GM12878 (cell line): ENCODE data around the gene DDX23. TPM values are rescaled to one million over a fixed set of nuclear protein-coding genes. Genes with fewer than 3 reads are reported as not detected.
"Not testable (repeated sequence)": the region's sequence is repeated elsewhere in the genome, so short reads cannot be mapped to it uniquely, and the experiment has no call there.

Source experiments
- ATAC-seq: fragments of 200-7000 bp; cut with Tn5 transposase; 3 replicates; pipeline ENCODE4 v1.9.1; 2020; ENCODE audit warnings: mild to moderate bottlenecking, moderate library complexity
- BruUV-seq: library from RNA; stranded (reverse); fragments of 400-500 nt; replicated peaks from 2 replicates; lab custom pipeline; 2021; lab: Mats Ljungman, UMichigan
- CTCF ChIA-PET: fragments of 300-600 bp; sonication (Branson Sonifier 250); formaldehyde crosslinking; extraction: SDS; loops from one replicate; lab custom pipeline; 2021; ENCODE audit warnings: inconsistent platforms; lab: Yijun Ruan, JAX
- POLR2A ChIA-PET: fragments of 350-600 bp; formaldehyde crosslinking; extraction: SDS; loops from one replicate; lab custom pipeline; 2021; ENCODE audit warnings: inconsistent platforms; lab: Charles Lee
- RAD21 ChIA-PET: fragments of 300-600 bp; sonication (Branson Sonifier 250); formaldehyde crosslinking; loops from one replicate; lab custom pipeline; 2023; ENCODE audit warnings: antibody characterized with exemption; ENCODE audit not compliant: unreplicated experiment; lab: Charles Lee
- SMC1A ChIA-PET: fragments of 300-600 bp; sonication (Branson Sonifier 250); formaldehyde crosslinking; loops from one replicate; lab custom pipeline; 2023; ENCODE audit not compliant: unreplicated experiment, uncharacterized antibody; lab: Charles Lee
- DNase-seq: peaks from one replicate; pipeline ENCODE4 v3.0.0-alpha.2; 2011; ENCODE audit warnings: low read depth, low spot score
- FAIRE-seq: peaks from 3 replicates; lab custom pipeline; 2011; peaks lifted over from hg19 to GRCh38; lab: Jason Lieb, UNC
- H2AFZ ChIP-seq: 2 replicates; pipeline ENCODE4 v1.6.0; 2011; ENCODE audit warnings: low read depth, low read length, control low read depth; ENCODE audit not compliant: control insufficient read depth
- H3K27ac ChIP-seq: 2 replicates; pipeline ENCODE4 v1.5.1; 2011; ENCODE audit warnings: control low read depth; ENCODE audit not compliant: control insufficient read depth, insufficient read depth
- H3K27me3 ChIP-seq, 2 experiments: replicated peaks in 1 of 2; 2 replicates each; pipeline versions ENCODE4 v1.6.0 to v1.6.1; 2011; ENCODE audit warnings: low read length in 1 of 2; ENCODE audit not compliant: control insufficient read depth in 2 of 2, insufficient read depth in 2 of 2
- H3K36me3 ChIP-seq, 2 experiments: 2 replicates each; pipeline ENCODE4 v1.5.1; 2011; ENCODE audit warnings: low read length in 1 of 2; ENCODE audit not compliant: control insufficient read depth in 2 of 2, insufficient read depth in 2 of 2
- H3K4me1 ChIP-seq: 2 replicates; pipeline ENCODE4 v1.6.1; 2011; ENCODE audit warnings: mild to moderate bottlenecking, low read length, moderate library complexity, mixed read lengths; ENCODE audit not compliant: control insufficient read depth, insufficient read depth
- H3K4me2 ChIP-seq: 2 replicates; pipeline ENCODE4 v1.6.0; 2011; ENCODE audit warnings: control low read depth; ENCODE audit not compliant: control insufficient read depth, insufficient read depth
- H3K4me3 ChIP-seq: fragments of 200-600 bp; sonication (generic); 2 replicates; pipeline ENCODE4 v1.5.1; 2016
- H3K79me2 ChIP-seq: 2 replicates; pipeline ENCODE4 v1.6.0; 2011; ENCODE audit warnings: low read length; ENCODE audit not compliant: control insufficient read depth, insufficient read depth
- H3K9ac ChIP-seq: 2 replicates; pipeline ENCODE4 v1.8.0; 2011; ENCODE audit warnings: low read length, control low read depth, mixed read lengths; ENCODE audit not compliant: control insufficient read depth, insufficient read depth
- H3K9me3 ChIP-seq: replicated peaks from 3 replicates; pipeline ENCODE4 v1.5.1; 2011; ENCODE audit warnings: mild to moderate bottlenecking, low read length; ENCODE audit not compliant: control insufficient read depth, insufficient read depth
- H4K20me1 ChIP-seq: 2 replicates; pipeline ENCODE4 v1.6.0; 2011; ENCODE audit not compliant: control insufficient read depth, insufficient read depth
- CBX5 ChIP-seq: sonication (generic); IDR thresholded peaks from 2 replicates; pipeline ENCODE4 v1.6.1; 2016; ENCODE audit warnings: low read depth, moderate library complexity, mild to moderate bottlenecking, inconsistent platforms
- GABPA ChIP-seq: IDR thresholded peaks from 2 replicates; pipeline ENCODE4 v1.6.1; 2014; ENCODE audit warnings: antibody characterized with exemption, low read depth, mild to moderate bottlenecking, inconsistent platforms
- PAX5 ChIP-seq: IDR thresholded peaks from 2 replicates; pipeline ENCODE4 v1.6.1; 2011; ENCODE audit warnings: low read depth, low read length, borderline replicate concordance
- WGBS: methylation state at CpG from one replicate; pipeline ENCODE4 v1.1.6; 2016; ENCODE audit warnings: low lambda C conversion rate; ENCODE audit not compliant: insufficient replicate concordance, insufficient coverage; ENCODE audit errors: missing lambda C conversion rate; 5-methylcytosine and 5-hydroxymethylcytosine counted together
- in situ Hi-C: fragments of 300-500 bp; cut with MboI; formaldehyde crosslinking; loops from 9 replicates; pipeline ENCODE4 v1.14.3; 2018; ENCODE audit warnings: mixed read lengths
- intact Hi-C: fragments of 100-400 bp; cut with micrococcal nuclease; formaldehyde crosslinking; loops from one replicate; pipeline ENCODE4 v1.14.2; 2022; ENCODE audit not compliant: unreplicated experiment
- polyA plus RNA-seq, 11 experiments: library from polyadenylated mRNA; depleted of rRNA in 4 of 11; unstranded in 6 of 11; stranded (reverse) in 5 of 11; fragments of >200 nt; fragmentation: Nextera tagmentation in 4 of 11; fragmentation: Illumina TruSeq in 1 of 11; extraction: Ambion mirVana in 4 of 11; extraction: Trizol in 1 of 11; gene quantifications; 1 replicate in 1 of 11; 2 replicates in 10 of 11; pipeline versions ENCODE4 v1.2.1 to v1.2.3, GENCODE V29; 2011 to 2016; ENCODE audit warnings: inconsistent platforms in 2 of 11, missing spikeins in 2 of 11, low read depth in 1 of 11
- total RNA-seq, 4 experiments: library from RNA; depleted of rRNA in 3 of 4; stranded (reverse); fragments of >200 nt in 3 of 4; fragmentation: Illumina TruSeq in 1 of 4; extraction: Trizol in 1 of 4; gene quantifications; 2 replicates each; pipeline versions ENCODE4 v1.2.1 to v1.2.3, GENCODE V29; 2013 to 2021
- TF ChIP-seq, protein P1 (sequence below): fragments of 450-650 bp; IDR thresholded peaks from 2 replicates; pipeline ENCODE4 v1.6.1; 2017; ENCODE audit warnings: mild to moderate bottlenecking, moderate library complexity

The DDX23 gene
- total and polyA plus RNA-seq, 10 of the 15 experiments (the other 5 are each of a cell fraction or from before 2014, with no cell fraction given), result 25.8 to 107 (median 77.4) TPM

DNA sequence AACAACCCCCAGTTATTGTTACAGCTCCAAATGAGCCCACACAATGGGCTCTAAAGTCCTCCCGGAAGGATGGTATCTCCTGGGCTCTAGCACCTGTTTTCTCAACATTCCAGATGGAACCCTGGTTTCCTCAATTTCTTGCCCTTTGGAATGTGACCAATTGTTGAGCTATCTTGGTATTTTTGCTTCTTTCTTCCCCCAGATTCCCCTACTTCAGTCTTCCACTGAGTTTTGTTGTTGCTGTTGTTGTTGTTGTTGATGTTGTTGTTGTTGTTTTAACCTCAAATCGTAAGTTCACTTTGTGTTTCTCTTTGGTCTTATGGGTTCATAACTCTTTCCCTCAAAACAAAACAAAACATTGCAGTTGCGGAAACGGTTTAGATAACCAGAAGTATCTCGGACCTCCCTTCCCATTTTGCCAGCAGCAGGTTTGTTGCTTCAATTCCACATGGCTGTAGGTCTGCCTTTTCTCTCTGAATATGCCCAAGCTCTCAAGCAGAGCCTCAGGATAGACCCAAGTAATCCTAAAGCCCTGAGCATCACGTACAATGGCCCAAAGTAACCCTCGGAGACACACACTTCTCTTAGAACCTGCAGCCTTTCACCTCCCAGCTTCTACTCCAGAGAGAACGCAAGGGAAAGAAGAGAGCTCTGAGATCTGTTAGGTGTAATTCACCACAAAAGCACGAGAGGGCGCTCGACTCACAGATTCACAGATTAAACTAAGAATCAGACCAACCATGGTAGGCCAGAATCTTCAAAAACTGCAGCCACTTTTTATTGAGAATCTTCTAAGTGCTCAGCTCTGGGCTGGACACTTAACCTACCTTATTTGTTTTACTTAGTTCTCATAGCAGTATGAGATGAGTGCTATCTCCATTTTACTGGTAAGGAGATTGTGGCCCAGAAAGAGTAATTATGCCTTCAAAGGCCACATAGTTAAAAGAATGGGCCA is 1.0 kb upstream of the DDX23 start (continued):
- no peak for TF ChIP-seq CBX5

DNA sequence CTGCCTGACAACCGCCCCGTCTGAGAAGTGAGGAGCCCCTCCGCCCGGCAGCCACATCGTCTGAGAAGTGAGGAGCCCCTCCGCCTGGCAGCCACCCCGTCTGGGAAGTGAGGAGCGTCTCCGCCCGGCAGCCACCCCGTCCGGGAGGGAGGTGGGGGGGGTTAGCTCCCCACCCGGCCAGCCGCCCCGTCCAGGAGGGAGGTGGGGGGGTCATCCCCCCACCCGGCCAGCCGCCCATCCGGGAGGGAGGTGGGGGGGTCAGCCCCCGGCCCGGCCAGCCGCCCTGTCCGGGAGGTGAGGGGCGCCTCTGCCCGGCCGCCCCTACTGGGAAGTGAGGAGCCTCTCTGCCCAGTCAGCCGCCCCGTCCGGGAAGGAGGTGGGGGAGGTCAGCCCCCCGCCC is 9.9 kb downstream of the DDX23 start:
- H3K27ac ChIP-seq, FAIRE-seq, H2AFZ ChIP-seq, H3K9ac ChIP-seq, BruUV-seq, H3K4me1 ChIP-seq, intact Hi-C loops, H4K20me1 ChIP-seq, DNase-seq, H3K9me3 ChIP-seq, POLR2A ChIA-PET, ATAC-seq, RAD21 ChIA-PET, H3K4me2 ChIP-seq, SMC1A ChIA-PET, H3K4me3 ChIP-seq, CTCF ChIA-PET, in situ Hi-C loops, H3K79me2 ChIP-seq, H3K27me3 ChIP-seq: not testable (repeated sequence)
- peaks cover 15 to 26% of the 10 kb centered on the region in 2 experiments for H3K36me3 ChIP-seq
- WGBS, result 97% methylated on average over 20 of the region's 29 CpGs

DNA sequence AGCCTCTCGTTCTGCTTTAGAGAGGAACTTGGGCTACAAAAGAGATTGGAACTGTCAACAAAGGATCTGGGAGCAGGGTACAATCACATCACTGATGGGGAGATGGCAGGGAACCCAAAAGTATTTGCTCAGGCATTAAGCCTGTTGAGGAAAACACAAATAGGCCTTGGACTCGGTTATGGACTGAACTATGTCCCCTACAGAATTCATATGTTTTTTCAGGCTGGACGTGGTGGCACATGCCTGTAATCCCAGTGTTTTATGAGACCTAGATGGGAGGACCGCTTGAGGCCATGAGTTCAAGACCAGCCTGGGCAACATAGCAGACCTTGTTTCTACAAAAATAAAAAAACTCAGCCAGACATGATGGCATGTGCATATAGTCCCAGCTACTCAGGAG is 13.9 kb downstream of the DDX23 start:
- BruUV-seq, result no TSS peak
- RAD21 ChIA-PET, result no interaction called here
- TF ChIP-seq GABPA (no peak), PAX5 (no peak)
- TF ChIP-seq, protein P1, sequence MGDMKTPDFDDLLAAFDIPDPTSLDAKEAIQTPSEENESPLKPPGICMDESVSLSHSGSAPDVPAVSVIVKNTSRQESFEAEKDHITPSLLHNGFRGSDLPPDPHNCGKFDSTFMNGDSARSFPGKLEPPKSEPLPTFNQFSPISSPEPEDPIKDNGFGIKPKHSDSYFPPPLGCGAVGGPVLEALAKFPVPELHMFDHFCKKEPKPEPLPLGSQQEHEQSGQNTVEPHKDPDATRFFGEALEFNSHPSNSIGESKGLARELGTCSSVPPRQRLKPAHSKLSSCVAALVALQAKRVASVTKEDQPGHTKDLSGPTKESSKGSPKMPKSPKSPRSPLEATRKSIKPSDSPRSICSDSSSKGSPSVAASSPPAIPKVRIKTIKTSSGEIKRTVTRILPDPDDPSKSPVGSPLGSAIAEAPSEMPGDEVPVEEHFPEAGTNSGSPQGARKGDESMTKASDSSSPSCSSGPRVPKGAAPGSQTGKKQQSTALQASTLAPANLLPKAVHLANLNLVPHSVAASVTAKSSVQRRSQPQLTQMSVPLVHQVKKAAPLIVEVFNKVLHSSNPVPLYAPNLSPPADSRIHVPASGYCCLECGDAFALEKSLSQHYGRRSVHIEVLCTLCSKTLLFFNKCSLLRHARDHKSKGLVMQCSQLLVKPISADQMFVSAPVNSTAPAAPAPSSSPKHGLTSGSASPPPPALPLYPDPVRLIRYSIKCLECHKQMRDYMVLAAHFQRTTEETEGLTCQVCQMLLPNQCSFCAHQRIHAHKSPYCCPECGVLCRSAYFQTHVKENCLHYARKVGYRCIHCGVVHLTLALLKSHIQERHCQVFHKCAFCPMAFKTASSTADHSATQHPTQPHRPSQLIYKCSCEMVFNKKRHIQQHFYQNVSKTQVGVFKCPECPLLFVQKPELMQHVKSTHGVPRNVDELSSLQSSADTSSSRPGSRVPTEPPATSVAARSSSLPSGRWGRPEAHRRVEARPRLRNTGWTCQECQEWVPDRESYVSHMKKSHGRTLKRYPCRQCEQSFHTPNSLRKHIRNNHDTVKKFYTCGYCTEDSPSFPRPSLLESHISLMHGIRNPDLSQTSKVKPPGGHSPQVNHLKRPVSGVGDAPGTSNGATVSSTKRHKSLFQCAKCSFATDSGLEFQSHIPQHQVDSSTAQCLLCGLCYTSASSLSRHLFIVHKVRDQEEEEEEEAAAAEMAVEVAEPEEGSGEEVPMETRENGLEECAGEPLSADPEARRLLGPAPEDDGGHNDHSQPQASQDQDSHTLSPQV, result no peak

More for the DNA sequence above, 13.9 kb downstream of the DDX23 start:
- ChIA-PET POLR2A (interaction anchor here (0.9 kb wide), 1 partner anchor 94 kb away, joined by 4 read pairs; no protein-coding TSS in a partner anchor), CTCF (interaction anchor here (0.9 kb wide), 1 partner anchor 15 kb away, joined by 3 read pairs; no protein-coding TSS in a partner anchor), SMC1A (no interaction called here)
- DNase-seq, result no peak
- Histone ChIP-seq H3K4me1 (no peaks in the 10 kb centered on the region), H3K79me2 (no peaks in the 10 kb centered on the region), H3K27me3 (no peaks in the 10 kb centered on the region), H3K9me3 (no peaks in the 10 kb centered on the region), H3K27ac (no peak overlapping the region), H3K4me3 (no peak overlapping the region), H3K36me3 (peaks cover 26 to 39% of the 10 kb centered on the region in 2 experiments), H3K9ac (no peak overlapping the region), H4K20me1 (no peaks in the 10 kb centered on the region), H2AFZ (no peak overlapping the region), H3K4me2 (no peak overlapping the region)
- ATAC-seq, result no peak
- intact Hi-C loops (no loop called here), in situ Hi-C loops (no loop called here)
- WGBS, result 98% methylated on average over 4 of the region's 4 CpGs
- no peak for FAIRE-seq
